H1 (cell line): Measurements from ENCODE around the gene RAB3GAP1. TPM values are rescaled to one million over a fixed set of nuclear protein-coding genes. Genes with fewer than 3 reads are reported as not detected.

ENCODE experiments used
- BRCA1 ChIP-seq: IDR thresholded peaks from 2 replicates; pipeline ENCODE4 v1.6.1; 2012; ENCODE audit warnings: low read depth, low read length, improper control_type of control experiment
- RNF2 ChIP-seq: fragments of 200-900, 300-1000 bp; sonication (generic); IDR thresholded peaks from 2 replicates; pipeline ENCODE4 v1.7.1; 2016; ENCODE audit warnings: borderline replicate concordance, low read depth, mild to moderate bottlenecking, antibody characterized with exemption, low read length; ENCODE audit not compliant: poor library complexity, severe bottlenecking; ENCODE audit errors: missing control alignments
- polyA plus RNA-seq, 7 experiments: library from polyadenylated mRNA; depleted of rRNA in 3 of 7; stranded (reverse) in 5 of 7; unstranded in 2 of 7; fragments of >200 nt in 5 of 7; fragments of 200-250 nt in 2 of 7; gene quantifications; 1 replicate in 5 of 7; 2 replicates in 1 of 7; 4 replicates in 1 of 7; pipeline versions ENCODE4 v1.2.1 to v1.2.3, GENCODE V29; 2011 to 2013; ENCODE audit warnings: missing spikeins in 2 of 7, mixed read lengths in 2 of 7
- total RNA-seq: library from RNA; stranded (reverse); fragmentation: NEBNext Ultra II Directional; extraction: Animal tissue kit (Norgen Biotek cat#: 25700); gene quantifications from 2 replicates; pipeline ENCODE4 v1.2.1, GENCODE V29; 2021

Gene RAB3GAP1
- total and polyA plus RNA-seq, 2 of the 8 experiments (the other 6 are each of a cell fraction or from before 2014, with no cell fraction given) = 9.8 to 28.6 TPM

- TF ChIP-seq RNF2 (no peak), BRCA1 (no peak)
Measured at GRCh38 chr2:135152361-135152760, 100.3 kb downstream of the RAB3GAP1 start (continued).
